IMR-90 (cell line): ENCODE measurements around the gene TNP1. TPM values are rescaled to one million over a fixed set of nuclear protein-coding genes. Genes with fewer than 3 reads are reported as not detected.

Source experiments
- ATAC-seq: fragments of 200-7000 bp; cut with Tn5 transposase; 2 replicates; pipeline ENCODE4 v1.9.1; 2020; ENCODE audit warnings: low read depth, mild to moderate bottlenecking, moderate library complexity
- BruUV-seq: library from RNA; stranded (reverse); fragments of 400-500 nt; replicated peaks from 2 replicates; lab custom pipeline; 2021; lab: Mats Ljungman, UMichigan
- CTCF ChIA-PET: fragments of 300-600 bp; formaldehyde crosslinking; extraction: SDS; loops from one replicate; lab custom pipeline; 2021; ENCODE audit warnings: antibody characterized with exemption; lab: Yijun Ruan, JAX
- POLR2A ChIA-PET: fragments of 300-600 bp; sonication (Branson Sonifier 250); formaldehyde crosslinking; loops from one replicate; lab custom pipeline; 2022; ENCODE audit warnings: antibody characterized with exemption; ENCODE audit not compliant: unreplicated experiment; lab: Charles Lee
- DNase-seq: peaks from one replicate; pipeline ENCODE4 v3.0.0; 2013
- H2AFZ ChIP-seq: replicated peaks from 2 replicates; pipeline ENCODE3; 2013; ENCODE audit warnings: low read length, mild to moderate bottlenecking; ENCODE audit not compliant: poor library complexity
- H2AK5ac ChIP-seq: 2 replicates; pipeline ENCODE4 v1.6.1; 2013; ENCODE audit warnings: low read depth, low read length, inconsistent platforms
- H2AK9ac ChIP-seq: replicated peaks from 2 replicates; pipeline ENCODE3; 2013; ENCODE audit warnings: mild to moderate bottlenecking, low read depth, low read length, moderate library complexity; ENCODE audit not compliant: poor library complexity
- H2BK120ac ChIP-seq: 2 replicates; pipeline ENCODE4 v1.6.1; 2013; ENCODE audit warnings: low read depth, low read length, inconsistent platforms
- H2BK15ac ChIP-seq: 3 replicates; pipeline ENCODE4 v1.6.1; 2013; ENCODE audit warnings: low read depth, low read length, inconsistent platforms
- H2BK20ac ChIP-seq: 2 replicates; pipeline ENCODE4 v1.6.1; 2013; ENCODE audit warnings: low read depth, mild to moderate bottlenecking, inconsistent platforms, low read length, moderate library complexity
- H2BK5ac ChIP-seq: 2 replicates; pipeline ENCODE4 v1.6.1; 2013; ENCODE audit warnings: mild to moderate bottlenecking, low read depth, low read length, inconsistent platforms; ENCODE audit not compliant: poor library complexity, severe bottlenecking
- H3K14ac ChIP-seq: replicated peaks from 2 replicates; pipeline ENCODE4 v1.6.1; 2013; ENCODE audit warnings: low read depth, low read length, inconsistent platforms
- H3K18ac ChIP-seq: 2 replicates; pipeline ENCODE4 v1.6.1; 2013; ENCODE audit warnings: low read depth, low read length, control low read depth
- H3K23ac ChIP-seq: 2 replicates; pipeline ENCODE4 v1.6.1; 2013; ENCODE audit warnings: low read depth, low read length, inconsistent platforms
- H3K27ac ChIP-seq: 2 replicates; pipeline ENCODE4 v1.5.1; 2013; ENCODE audit warnings: mild to moderate bottlenecking, control low read depth, low read length; ENCODE audit not compliant: insufficient read depth
- H3K27me3 ChIP-seq: 2 replicates; pipeline ENCODE4 v1.6.1; 2013; ENCODE audit warnings: low read length; ENCODE audit not compliant: control insufficient read depth, insufficient read depth
- H3K36me3 ChIP-seq: 2 replicates; pipeline ENCODE4 v1.6.1; 2013; ENCODE audit warnings: low read length, mixed read lengths; ENCODE audit not compliant: control insufficient read depth, insufficient read depth
- H3K4ac ChIP-seq: 2 replicates; pipeline ENCODE4 v1.6.1; 2013; ENCODE audit warnings: low read depth, low read length, inconsistent platforms
- H3K4me1 ChIP-seq: 2 replicates; pipeline ENCODE4 v1.6.1; 2013; ENCODE audit warnings: low read length, mixed read lengths; ENCODE audit not compliant: control insufficient read depth, insufficient read depth
- H3K4me2 ChIP-seq: 2 replicates; pipeline ENCODE4 v1.6.1; 2013; ENCODE audit warnings: low read depth, mild to moderate bottlenecking, control low read depth, low read length, moderate library complexity
- H3K4me3 ChIP-seq: 2 replicates; pipeline ENCODE4 v1.5.1; 2013; ENCODE audit warnings: low read depth, mild to moderate bottlenecking, control low read depth, low read length, moderate library complexity; ENCODE audit not compliant: insufficient read depth
- H3K56ac ChIP-seq: 2 replicates; pipeline ENCODE4 v1.6.1; 2013; ENCODE audit warnings: low read length, inconsistent platforms; ENCODE audit not compliant: insufficient read depth; ENCODE audit errors: extremely low read depth
- H3K79me1 ChIP-seq, 2 experiments: 2 replicates each; pipeline ENCODE4 v1.6.1; 2013; ENCODE audit warnings: low read length in 2 of 2, inconsistent platforms in 1 of 2, low read depth in 1 of 2
- H3K9ac ChIP-seq: 2 replicates; pipeline ENCODE4 v1.6.1; 2013; ENCODE audit warnings: low read depth, low read length, control low read depth
- H3K9me1 ChIP-seq: 2 replicates; pipeline ENCODE4 v1.6.1; 2013; ENCODE audit warnings: low read length, inconsistent platforms; ENCODE audit not compliant: insufficient read depth
- H3K9me3 ChIP-seq: 2 replicates; pipeline ENCODE4 v1.6.1; 2013; ENCODE audit warnings: low read length; ENCODE audit not compliant: control insufficient read depth, insufficient read depth
- H4K20me1 ChIP-seq: 2 replicates; pipeline ENCODE4 v1.6.1; 2013; ENCODE audit warnings: low read length, inconsistent platforms; ENCODE audit not compliant: insufficient read depth
- H4K5ac ChIP-seq: 2 replicates; pipeline ENCODE4 v1.6.1; 2013; ENCODE audit warnings: mild to moderate bottlenecking, low read depth, low read length, control low read depth
- H4K8ac ChIP-seq, 2 experiments: 2 replicates each; pipeline ENCODE4 v1.6.1; 2013; ENCODE audit warnings: low read depth in 2 of 2, low read length in 2 of 2, control low read depth in 1 of 2, inconsistent platforms in 1 of 2
- H4K91ac ChIP-seq: 2 replicates; pipeline ENCODE4 v1.6.1; 2013; ENCODE audit warnings: low read depth, low read length, inconsistent platforms; ENCODE audit not compliant: insufficient read depth
- BHLHE40 ChIP-seq: fragments of 150-350 bp; IDR thresholded peaks from 2 replicates; pipeline ENCODE4 v1.6.1; 2016; ENCODE audit warnings: mild to moderate bottlenecking, low read depth, low read length
- CEBPB ChIP-seq: IDR thresholded peaks from 2 replicates; pipeline ENCODE4 v1.6.1; 2012; ENCODE audit warnings: low read depth, low read length, improper control_type of control experiment
- CHD1 ChIP-seq: IDR thresholded peaks from 2 replicates; pipeline ENCODE4 v1.6.1; 2012; ENCODE audit warnings: low read depth, low read length, improper control_type of control experiment
- FOS ChIP-seq: fragments of 150-350 bp; IDR thresholded peaks from 2 replicates; pipeline ENCODE4 v1.6.1; 2016; ENCODE audit warnings: low read depth, low read length
- MAFK ChIP-seq: IDR thresholded peaks from 2 replicates; pipeline ENCODE4 v1.6.1; 2012; ENCODE audit warnings: low read depth, low read length, improper control_type of control experiment
- MAZ ChIP-seq: IDR thresholded peaks from 2 replicates; pipeline ENCODE4 v1.6.1; 2012; ENCODE audit warnings: low read depth, mild to moderate bottlenecking, low read length, improper control_type of control experiment, moderate library complexity, borderline replicate concordance
- MXI1 ChIP-seq: IDR thresholded peaks from 2 replicates; pipeline ENCODE4 v1.6.1; 2012; ENCODE audit warnings: low read depth, mild to moderate bottlenecking, low read length, moderate library complexity, borderline replicate concordance
- NFE2L2 ChIP-seq: fragments of 150-350 bp; IDR thresholded peaks from 2 replicates; pipeline ENCODE4 v1.6.1; 2016; ENCODE audit warnings: low read depth, mild to moderate bottlenecking, low read length
- POLR2A ChIP-seq: IDR thresholded peaks from 2 replicates; pipeline ENCODE4 v1.6.1; 2012; ENCODE audit warnings: mild to moderate bottlenecking, low read depth, low read length
- RAD21 ChIP-seq: IDR thresholded peaks from 2 replicates; pipeline ENCODE4 v1.6.1; 2012; ENCODE audit warnings: low read length, improper control_type of control experiment
- RCOR1 ChIP-seq: IDR thresholded peaks from 2 replicates; pipeline ENCODE4 v1.6.1; 2012; ENCODE audit warnings: mild to moderate bottlenecking, low read length, improper control_type of control experiment; ENCODE audit not compliant: insufficient replicate concordance
- RFX5 ChIP-seq: IDR thresholded peaks from 2 replicates; pipeline ENCODE4 v1.8.0; 2012; ENCODE audit warnings: low read depth, mild to moderate bottlenecking, low read length, moderate library complexity
- SMC3 ChIP-seq: fragments of 150-350 bp; IDR thresholded peaks from 2 replicates; pipeline ENCODE4 v1.6.1; 2016; ENCODE audit warnings: low read depth, mild to moderate bottlenecking, antibody characterized with exemption, low read length, moderate library complexity
- WGBS, 2 experiments: methylation state at CpG; one replicate each; pipeline versions ENCODE4 v1.1.5 to v1.1.7; 2013; ENCODE audit warnings: missing lambda C conversion rate in 2 of 2; ENCODE audit not compliant: insufficient read length in 1 of 2; ENCODE audit errors: extremely low coverage in 2 of 2; 5-methylcytosine and 5-hydroxymethylcytosine counted together
- dilution Hi-C: fragments of 300-500 bp; cut with HindIII; formaldehyde crosslinking; loops from one replicate; pipeline ENCODE4 v1.14.3; 2018; ENCODE audit warnings: low sequenced_read_pairs; ENCODE audit not compliant: unreplicated experiment
- in situ Hi-C: fragments of 300-500 bp; cut with MboI; formaldehyde crosslinking; loops from 3 replicates; pipeline ENCODE4 v1.14.3; 2019; ENCODE audit warnings: low sequenced_read_pairs, inconsistent platforms, mixed read lengths
- intact Hi-C: fragments of 100-400 bp; cut with micrococcal nuclease; formaldehyde crosslinking; loops from 2 replicates; pipeline ENCODE4 v1.10.0; 2022
- polyA plus RNA-seq, 3 experiments: library from polyadenylated mRNA; depleted of rRNA; stranded (reverse); fragments of >200 nt; gene quantifications; 2 replicates each; pipeline ENCODE4 v1.2.3, GENCODE V29; 2012; ENCODE audit warnings: low replicate concordance in 1 of 3
- total RNA-seq: library from RNA; depleted of rRNA; stranded (reverse); fragments of >200 nt; gene quantifications from 2 replicates; pipeline ENCODE4 v1.2.3, GENCODE V29; 2012
- TF ChIP-seq, protein P1 (sequence below): conservative IDR thresholded peaks from 2 replicates; pipeline ENCODE4 v1.5.1; 2012; ENCODE audit warnings: mild to moderate bottlenecking, low read depth, low read length, improper control_type of control experiment
- TF ChIP-seq, protein P2 (sequence below): fragments of 150-350 bp; IDR thresholded peaks from 2 replicates; pipeline ENCODE4 v1.6.1; 2016; ENCODE audit warnings: low read depth, mild to moderate bottlenecking, low read length, moderate library complexity, borderline replicate concordance
- TF ChIP-seq, protein P3 (sequence below): fragments of 150-350 bp; IDR thresholded peaks from 2 replicates; pipeline ENCODE4 v1.6.1; 2017; ENCODE audit warnings: mild to moderate bottlenecking, antibody characterized with exemption, low read length, low read depth

TNP1 gene
- total and polyA plus RNA-seq, 2 of the 4 experiments (the other 2 are of a cell fraction) = not detected

DNA sequence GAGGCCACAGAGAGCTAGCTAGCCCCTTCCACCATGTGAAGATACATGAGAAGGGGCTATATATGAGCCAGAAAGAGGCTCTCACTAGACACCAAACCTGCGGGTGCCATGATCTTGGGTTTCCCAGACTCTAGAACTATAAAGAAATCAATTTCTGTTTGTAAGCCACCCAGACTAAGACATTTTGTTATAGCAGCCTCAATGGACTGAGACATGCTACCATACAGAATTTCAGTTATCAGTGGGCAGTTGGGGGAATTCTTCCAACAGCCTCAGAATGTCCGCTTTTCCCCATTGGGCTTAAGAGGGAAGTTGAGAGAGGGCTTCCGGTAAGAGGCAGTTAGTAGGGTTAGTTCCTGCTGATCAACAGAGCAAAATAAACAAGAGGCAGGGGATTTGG is 39.2 kb downstream of the TNP1 start:
- DNase-seq = no peak

More for the DNA sequence above, 39.2 kb downstream of the TNP1 start:
- ChIA-PET CTCF (no interaction called here), POLR2A (no interaction called here)
- peaks cover 2% of the 10 kb centered on the region; the same call in 1 of the 2 replicates for H3K9me3 ChIP-seq
- H2AFZ ChIP-seq = no peak overlapping the region
- no peak overlapping the region for H4K91ac ChIP-seq
- no TSS peak for BruUV-seq
- no peak overlapping the region for H3K27ac ChIP-seq
- H3K56ac ChIP-seq = no peak overlapping the region
- H3K4me1 ChIP-seq = no peaks in the 10 kb centered on the region
- no peak overlapping the region for H4K5ac ChIP-seq
- in situ Hi-C loops (no loop called here), dilution Hi-C loops (no loop called here), intact Hi-C loops (no loop called here)
- no peak overlapping the region for H2BK5ac ChIP-seq
- H3K18ac ChIP-seq = no peak overlapping the region
- H3K23ac ChIP-seq = no peak overlapping the region
- H3K79me1 ChIP-seq = no peaks in the 10 kb centered on the region
- no CpG with 5 or more reads among the region's 3 CpGs for WGBS, 2 experiments
- H3K4ac ChIP-seq = no peak overlapping the region
- H3K4me2 ChIP-seq = no peak overlapping the region
- no peak overlapping the region for H3K4me3 ChIP-seq
- H2AK9ac ChIP-seq = no peak overlapping the region
- no peak overlapping the region for H3K14ac ChIP-seq
- no peak for ATAC-seq
- no peak overlapping the region for H2AK5ac ChIP-seq
- H2BK20ac ChIP-seq = no peak overlapping the region
- no peaks in the 10 kb centered on the region for H4K20me1 ChIP-seq
- H2BK120ac ChIP-seq = no peak overlapping the region
- H3K9me1 ChIP-seq = no peaks in the 10 kb centered on the region
- peaks cover 24% of the 10 kb centered on the region for H3K27me3 ChIP-seq
- TF ChIP-seq RFX5 (no peak), SMC3 (no peak), MAFK (no peak), MXI1 (no peak), POLR2A (no peak), BHLHE40 (no peak), RAD21 (no peak), NFE2L2 (no peak), RCOR1 (no peak), CHD1 (no peak), CEBPB (no peak), FOS (no peak), MAZ (no peak)
- TF ChIP-seq, protein P1, sequence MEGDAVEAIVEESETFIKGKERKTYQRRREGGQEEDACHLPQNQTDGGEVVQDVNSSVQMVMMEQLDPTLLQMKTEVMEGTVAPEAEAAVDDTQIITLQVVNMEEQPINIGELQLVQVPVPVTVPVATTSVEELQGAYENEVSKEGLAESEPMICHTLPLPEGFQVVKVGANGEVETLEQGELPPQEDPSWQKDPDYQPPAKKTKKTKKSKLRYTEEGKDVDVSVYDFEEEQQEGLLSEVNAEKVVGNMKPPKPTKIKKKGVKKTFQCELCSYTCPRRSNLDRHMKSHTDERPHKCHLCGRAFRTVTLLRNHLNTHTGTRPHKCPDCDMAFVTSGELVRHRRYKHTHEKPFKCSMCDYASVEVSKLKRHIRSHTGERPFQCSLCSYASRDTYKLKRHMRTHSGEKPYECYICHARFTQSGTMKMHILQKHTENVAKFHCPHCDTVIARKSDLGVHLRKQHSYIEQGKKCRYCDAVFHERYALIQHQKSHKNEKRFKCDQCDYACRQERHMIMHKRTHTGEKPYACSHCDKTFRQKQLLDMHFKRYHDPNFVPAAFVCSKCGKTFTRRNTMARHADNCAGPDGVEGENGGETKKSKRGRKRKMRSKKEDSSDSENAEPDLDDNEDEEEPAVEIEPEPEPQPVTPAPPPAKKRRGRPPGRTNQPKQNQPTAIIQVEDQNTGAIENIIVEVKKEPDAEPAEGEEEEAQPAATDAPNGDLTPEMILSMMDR = no peak
- TF ChIP-seq, protein P2, sequence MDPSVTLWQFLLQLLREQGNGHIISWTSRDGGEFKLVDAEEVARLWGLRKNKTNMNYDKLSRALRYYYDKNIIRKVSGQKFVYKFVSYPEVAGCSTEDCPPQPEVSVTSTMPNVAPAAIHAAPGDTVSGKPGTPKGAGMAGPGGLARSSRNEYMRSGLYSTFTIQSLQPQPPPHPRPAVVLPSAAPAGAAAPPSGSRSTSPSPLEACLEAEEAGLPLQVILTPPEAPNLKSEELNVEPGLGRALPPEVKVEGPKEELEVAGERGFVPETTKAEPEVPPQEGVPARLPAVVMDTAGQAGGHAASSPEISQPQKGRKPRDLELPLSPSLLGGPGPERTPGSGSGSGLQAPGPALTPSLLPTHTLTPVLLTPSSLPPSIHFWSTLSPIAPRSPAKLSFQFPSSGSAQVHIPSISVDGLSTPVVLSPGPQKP = no peak
- TF ChIP-seq, protein P3, sequence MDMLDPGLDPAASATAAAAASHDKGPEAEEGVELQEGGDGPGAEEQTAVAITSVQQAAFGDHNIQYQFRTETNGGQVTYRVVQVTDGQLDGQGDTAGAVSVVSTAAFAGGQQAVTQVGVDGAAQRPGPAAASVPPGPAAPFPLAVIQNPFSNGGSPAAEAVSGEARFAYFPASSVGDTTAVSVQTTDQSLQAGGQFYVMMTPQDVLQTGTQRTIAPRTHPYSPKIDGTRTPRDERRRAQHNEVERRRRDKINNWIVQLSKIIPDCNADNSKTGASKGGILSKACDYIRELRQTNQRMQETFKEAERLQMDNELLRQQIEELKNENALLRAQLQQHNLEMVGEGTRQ = no peak
- no peak overlapping the region for H3K9ac ChIP-seq
- H4K8ac ChIP-seq = no peak overlapping the region
- no peaks in the 10 kb centered on the region for H3K36me3 ChIP-seq
- no peak overlapping the region for H2BK15ac ChIP-seq
